PC-9 (cell line): ENCODE data around the gene UBALD2.

Source experiments
- CTCF ChIP-seq: fragments of 200-600 bp; sonication (generic); conservative IDR thresholded peaks from 2 replicates; pipeline ENCODE4 v1.6.1; 2017; ENCODE audit warnings: mixed run types, antibody characterized with exemption, mild to moderate bottlenecking, moderate library complexity
- EZH2 ChIP-seq: fragments of 200-600 bp; sonication (generic); IDR thresholded peaks from 2 replicates; pipeline ENCODE4 v1.8.0; 2017; ENCODE audit warnings: antibody characterized with exemption, low read depth

DNA sequence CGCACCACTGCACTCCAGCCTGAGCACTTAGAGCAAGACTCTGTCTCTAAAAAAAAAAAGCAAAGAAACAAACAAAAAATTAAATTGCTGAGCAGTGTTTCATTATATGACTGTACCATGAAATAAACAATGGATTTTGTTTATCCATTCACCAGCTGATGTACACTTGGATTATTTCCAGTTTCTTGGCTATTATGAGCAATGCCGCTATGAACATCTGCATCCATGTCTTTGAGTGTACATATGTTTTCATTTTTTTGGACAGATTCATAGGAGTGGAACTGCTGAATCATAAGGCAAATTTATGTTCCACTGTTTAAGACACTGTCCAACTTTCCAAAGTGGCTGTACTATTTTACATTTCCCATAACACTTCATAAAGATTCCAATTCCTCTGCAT is 32.8 kb upstream of the UBALD2 start:
- no peak for TF ChIP-seq CTCF
- TF ChIP-seq EZH2, result no peak
